Thyroid gland (tissue), 4 donors: ENCODE data around the gene MYH6.
"Not testable (repeated sequence)": the region's sequence is repeated elsewhere in the genome, so short reads cannot be mapped to it uniquely, and the experiment has no call there.

Source experiments
- CTCF ChIP-seq, 6 experiments: fragments of 200-600 bp in 3 of 6; fragments of 450-650 bp in 3 of 6; sonication (generic) in 3 of 6; IDR thresholded peaks; one replicate each; pipeline ENCODE4 v1.5.1; 2016 to 2019; ENCODE audit warnings: antibody characterized with exemption in 6 of 6, mild to moderate bottlenecking in 2 of 6, inconsistent platforms in 1 of 6, moderate library complexity in 1 of 6
- POLR2A ChIP-seq, 2 donors: fragments of 450-650 bp; IDR thresholded peaks; one replicate each; pipeline ENCODE4 v1.6.1; 2017; ENCODE audit warnings: antibody characterized with exemption in 2 of 2, mild to moderate bottlenecking in 2 of 2, moderate library complexity in 1 of 2

DNA sequence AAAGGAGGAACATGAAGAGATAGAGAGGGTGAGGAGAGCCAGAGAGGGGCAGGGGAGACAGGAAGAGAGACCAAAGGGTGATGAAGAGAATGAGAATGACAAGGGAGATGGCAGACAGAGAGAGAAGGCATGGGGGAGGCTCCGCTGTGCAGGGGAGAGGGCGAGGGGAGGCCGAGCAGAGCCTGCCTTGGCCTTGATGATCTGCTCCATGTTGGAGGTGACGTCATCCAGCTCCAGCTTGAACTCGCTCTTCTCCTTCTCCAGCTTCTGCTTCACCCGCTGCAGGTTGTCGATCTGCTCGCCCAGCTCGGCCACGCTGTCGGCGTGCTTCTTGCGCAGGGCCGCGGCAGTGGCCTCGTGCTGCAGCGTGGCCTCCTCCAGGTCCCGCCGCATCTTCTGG, 18.2 kb downstream of the MYH6 start:
- not testable (repeated sequence) for TF ChIP-seq CTCF, POLR2A (IDR thresholded peaks at IDR 0.05)
